ENCODE measurements around the gene SREBF2. TPM values are rescaled to one million over a fixed set of nuclear protein-coding genes. Genes with fewer than 3 reads are reported as not detected.

Gene SREBF2
- total RNA-seq, 1 experiment from 2014 or later, result 31.1 TPM

- in situ Hi-C loops (cut with HindIII; ENCODE audit: low sequenced_read_pairs), result no loop called here
- no peak for DNase-seq (ENCODE audit: low spot score)
These were observed 119.8 kb downstream of the SREBF2 start for GRCh38 chr22:41952713-41953112.

Other genes with a start within 250 kb of the SREBF2 start
- gene PMM1, start 243.3 kb upstream of the SREBF2 start, total RNA-seq (2014; rRNA removed; shearing (Covaris generic)), result 21.8 and 46.8 TPM in 2 replicates
- gene DESI1, start 212.1 kb upstream of the SREBF2 start, total RNA-seq (2014; rRNA removed; shearing (Covaris generic)), result 22.8 and 33.0 TPM in 2 replicates
- 647 and 807 TPM in 2 replicates for gene XRCC6, start 211.8 kb upstream of the SREBF2 start, total RNA-seq (2014; rRNA removed; shearing (Covaris generic))
- 152 and 186 TPM in 2 replicates for gene SNU13, start 144.2 kb upstream of the SREBF2 start, total RNA-seq (2014; rRNA removed; shearing (Covaris generic))
- not detected in 2 replicates for gene MEI1, start 133.6 kb upstream of the SREBF2 start, total RNA-seq (2014; rRNA removed; shearing (Covaris generic))
- 10.0 and 10.8 TPM in 2 replicates for gene CCDC134, start 32.4 kb upstream of the SREBF2 start, total RNA-seq (2014; rRNA removed; shearing (Covaris generic))
- 0.78 and 5.5 TPM in 2 replicates for gene SHISA8, start 82.0 kb downstream of the SREBF2 start, total RNA-seq (2014; rRNA removed; shearing (Covaris generic))
- 0.03 and 0.12 TPM in 2 replicates for gene TNFRSF13C, start 93.7 kb downstream of the SREBF2 start, total RNA-seq (2014; rRNA removed; shearing (Covaris generic))
- gene CENPM, start 114.0 kb downstream of the SREBF2 start, total RNA-seq (2014; rRNA removed; shearing (Covaris generic)), result 89.5 and 91.5 TPM in 2 replicates
- 1.2 and 2.4 TPM in 2 replicates for gene SEPTIN3, start 136.3 kb downstream of the SREBF2 start, total RNA-seq (2014; rRNA removed; shearing (Covaris generic))
- gene WBP2NL, start 165.7 kb downstream of the SREBF2 start, total RNA-seq (2014; rRNA removed; shearing (Covaris generic)), result not detected in 2 replicates
- 50.4 and 55.1 TPM in 2 replicates for gene NAGA, start 237.7 kb downstream of the SREBF2 start, total RNA-seq (2014; rRNA removed; shearing (Covaris generic))
- gene PHETA2, start 241.1 kb downstream of the SREBF2 start, total RNA-seq (2014; rRNA removed; shearing (Covaris generic)), result 0.25 TPM in 1 of 2 replicates, not detected in the other
- gene SMDT1, start 246.6 kb downstream of the SREBF2 start, total RNA-seq (2014; rRNA removed; shearing (Covaris generic)), result 23.6 and 52.0 TPM in 2 replicates